ENCODE data around the gene LRWD1.

- TF ChIP-seq, protein P1, sequence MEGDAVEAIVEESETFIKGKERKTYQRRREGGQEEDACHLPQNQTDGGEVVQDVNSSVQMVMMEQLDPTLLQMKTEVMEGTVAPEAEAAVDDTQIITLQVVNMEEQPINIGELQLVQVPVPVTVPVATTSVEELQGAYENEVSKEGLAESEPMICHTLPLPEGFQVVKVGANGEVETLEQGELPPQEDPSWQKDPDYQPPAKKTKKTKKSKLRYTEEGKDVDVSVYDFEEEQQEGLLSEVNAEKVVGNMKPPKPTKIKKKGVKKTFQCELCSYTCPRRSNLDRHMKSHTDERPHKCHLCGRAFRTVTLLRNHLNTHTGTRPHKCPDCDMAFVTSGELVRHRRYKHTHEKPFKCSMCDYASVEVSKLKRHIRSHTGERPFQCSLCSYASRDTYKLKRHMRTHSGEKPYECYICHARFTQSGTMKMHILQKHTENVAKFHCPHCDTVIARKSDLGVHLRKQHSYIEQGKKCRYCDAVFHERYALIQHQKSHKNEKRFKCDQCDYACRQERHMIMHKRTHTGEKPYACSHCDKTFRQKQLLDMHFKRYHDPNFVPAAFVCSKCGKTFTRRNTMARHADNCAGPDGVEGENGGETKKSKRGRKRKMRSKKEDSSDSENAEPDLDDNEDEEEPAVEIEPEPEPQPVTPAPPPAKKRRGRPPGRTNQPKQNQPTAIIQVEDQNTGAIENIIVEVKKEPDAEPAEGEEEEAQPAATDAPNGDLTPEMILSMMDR (IDR thresholded peaks at IDR 0.05; ENCODE audit: poor library complexity) = no peak
- no peak for TF ChIP-seq EZH2phosphoT487 (IDR thresholded peaks at IDR 0.05; ENCODE audit: low read depth, severe bottlenecking, unreplicated experiment)
- TF ChIP-seq EZH2 (IDR thresholded peaks at IDR 0.05; ENCODE audit: borderline replicate concordance) = no peak
Observed at GRCh38 chr7:102445674-102446071, 19.1 kb upstream of the LRWD1 start.
